Activated T-helper 9 cell treated with anti-CD3 and anti-CD28 coated beads, Interleukin-2, amount 50 U/mL, for 16 hours (primary cell): ENCODE results near the gene SHD.
"Not testable (repeated sequence)": the region's sequence is repeated elsewhere in the genome, so short reads cannot be mapped to it uniquely, and the experiment has no call there.

Experiments used
- DNase-seq: peaks from one replicate; pipeline ENCODE4 v3.0.0-alpha.2; 2020; ENCODE audit warnings: low read depth

Gene SHD

GRCh38 chr19:4267101-4267900, 11.8 kb upstream of the SHD start:
- peak; percentile 40 for DNase-seq

DNA sequence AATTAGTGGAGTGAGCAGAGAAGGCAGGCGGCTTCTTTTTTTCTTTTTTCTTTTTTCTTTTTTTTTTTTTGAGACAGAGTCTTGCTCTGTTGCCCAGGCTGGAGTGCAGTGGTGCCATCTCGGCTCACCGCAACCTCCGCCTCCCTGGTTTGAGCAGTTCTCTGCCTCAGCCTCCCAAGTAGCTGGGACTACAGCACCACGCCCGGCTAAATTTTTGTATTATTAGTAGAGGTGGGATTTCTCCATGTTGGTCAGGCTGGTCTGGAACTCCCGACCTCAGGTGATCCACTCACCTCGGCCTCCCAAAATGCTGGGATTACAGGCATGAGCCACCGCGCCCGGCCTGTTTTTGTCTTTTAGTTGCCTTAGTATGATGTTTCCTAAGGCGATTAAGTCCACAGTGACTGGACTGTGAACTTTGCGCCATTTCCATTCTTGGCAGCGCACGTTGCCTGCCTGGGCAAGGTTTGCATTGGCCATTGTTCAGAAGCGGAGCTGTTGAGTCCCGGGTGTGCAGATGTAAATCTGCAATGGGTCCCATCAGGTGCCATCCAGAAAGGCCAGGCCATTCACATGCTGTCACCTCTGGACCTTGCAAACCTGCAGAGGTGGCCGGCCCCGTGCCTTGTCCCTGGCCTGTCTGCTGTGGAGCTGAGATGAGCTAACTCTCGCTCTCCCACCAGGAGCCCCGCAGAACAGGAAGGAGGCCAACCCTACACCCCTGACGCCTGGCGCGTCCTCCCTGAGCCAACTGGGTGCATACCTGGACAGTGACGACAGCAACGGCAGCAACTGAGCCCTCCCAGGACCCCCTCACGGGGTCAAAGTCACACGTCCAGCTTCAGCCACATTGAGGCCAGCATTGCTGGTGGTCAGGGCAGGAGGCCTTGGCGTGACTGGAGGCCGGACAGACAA, 10.9 kb upstream of the SHD start:
- no peak for DNase-seq

DNA sequence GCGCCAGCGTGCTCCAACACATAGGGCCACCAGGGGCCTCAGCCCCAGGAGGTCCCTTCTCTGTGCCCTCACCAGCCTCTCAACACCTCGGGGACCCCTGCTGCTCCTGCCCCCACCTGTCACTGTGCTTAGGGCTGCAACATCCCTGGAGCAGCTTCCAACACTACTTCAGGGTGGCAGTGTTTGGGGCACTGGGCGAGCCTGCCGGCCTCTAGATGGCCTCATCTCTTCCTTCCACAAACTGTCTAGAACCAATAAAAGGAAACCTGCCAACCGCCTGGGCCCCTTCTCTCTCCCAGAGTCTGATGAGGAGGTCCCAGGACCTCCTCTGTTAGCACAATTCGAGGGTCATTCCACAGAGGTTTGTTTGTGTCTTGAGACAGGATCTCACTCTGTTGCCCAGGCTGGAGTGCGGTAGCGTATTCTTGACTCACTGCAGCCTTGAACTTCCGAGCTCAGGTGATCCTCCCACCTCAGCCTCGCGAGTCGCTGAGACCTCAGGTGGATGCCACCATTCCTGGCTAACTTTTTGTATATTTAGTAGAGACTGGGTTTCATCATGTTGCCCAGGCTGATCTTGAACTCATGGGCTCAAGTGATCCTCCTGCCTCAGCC, 10.1 kb upstream of the SHD start:
- DNase-seq, result no peak

- DNase-seq, result no peak
Measured at GRCh38 chr19:4272894-4273293, 6.2 kb upstream of the SHD start.

GRCh38 chr19:4274321-4274686, 4.8 kb upstream of the SHD start:
- DNase-seq, result not testable (repeated sequence)

DNA sequence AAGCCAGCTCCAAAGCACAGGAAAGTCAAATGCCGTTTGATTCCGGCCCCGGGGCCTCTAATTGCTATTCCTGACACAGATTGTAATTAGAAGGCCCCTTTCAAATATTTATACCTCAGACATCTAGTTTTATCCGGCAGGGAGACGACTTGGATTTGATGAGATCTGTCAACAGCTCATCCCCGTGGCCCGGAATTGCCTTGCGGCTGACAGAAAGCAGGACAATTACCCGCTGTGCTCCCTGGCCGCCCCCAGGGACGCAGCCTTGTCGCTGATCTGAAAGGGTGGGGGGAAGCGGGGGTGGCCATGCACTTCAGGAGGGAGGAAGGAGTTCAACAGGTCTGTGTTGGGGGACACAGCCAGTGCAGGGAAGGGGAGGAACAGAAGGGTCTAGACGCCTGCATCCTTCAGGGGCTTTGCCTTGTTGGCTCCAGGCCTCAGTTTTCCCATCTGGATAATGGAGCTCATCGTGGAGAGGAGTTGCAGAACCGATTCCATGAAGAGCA, 1.8 kb upstream of the SHD start:
- no peak for DNase-seq

DNA sequence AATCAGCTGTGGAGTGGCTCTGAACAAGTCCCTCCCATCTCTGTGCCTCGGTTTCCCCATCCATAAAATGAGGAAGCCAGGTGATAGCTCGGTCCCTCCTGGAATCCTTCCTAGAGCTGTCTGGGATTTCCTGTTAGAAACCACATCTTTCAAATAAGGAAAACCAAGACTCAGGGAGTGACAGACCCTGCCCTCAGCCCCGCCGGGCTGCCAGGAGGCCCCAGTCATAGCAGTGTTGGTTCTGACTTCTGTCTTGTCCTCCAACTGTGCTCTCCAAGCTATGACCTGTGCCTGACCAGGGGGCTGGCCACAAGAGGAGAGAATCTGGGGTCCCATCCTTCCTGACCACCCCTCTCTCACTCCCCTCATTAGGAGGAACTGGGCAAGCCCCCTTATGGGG, 1.1 kb upstream of the SHD start:
- no peak for DNase-seq

DNA sequence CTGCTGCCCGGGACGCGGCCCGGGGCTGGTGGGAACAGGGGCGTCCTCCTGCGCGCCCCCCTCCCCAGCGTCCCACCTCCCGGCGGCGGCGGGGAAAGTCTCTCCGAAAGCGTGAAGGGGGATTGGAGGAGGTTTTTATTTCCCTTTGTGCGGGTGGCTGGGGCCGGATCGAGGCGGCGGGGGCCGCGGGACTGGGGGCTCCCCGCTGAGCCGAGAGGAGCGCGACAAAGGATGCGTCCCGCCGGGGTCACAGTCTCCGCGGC, 132 bp downstream of the SHD start:
- DNase-seq, result no peak

DNA sequence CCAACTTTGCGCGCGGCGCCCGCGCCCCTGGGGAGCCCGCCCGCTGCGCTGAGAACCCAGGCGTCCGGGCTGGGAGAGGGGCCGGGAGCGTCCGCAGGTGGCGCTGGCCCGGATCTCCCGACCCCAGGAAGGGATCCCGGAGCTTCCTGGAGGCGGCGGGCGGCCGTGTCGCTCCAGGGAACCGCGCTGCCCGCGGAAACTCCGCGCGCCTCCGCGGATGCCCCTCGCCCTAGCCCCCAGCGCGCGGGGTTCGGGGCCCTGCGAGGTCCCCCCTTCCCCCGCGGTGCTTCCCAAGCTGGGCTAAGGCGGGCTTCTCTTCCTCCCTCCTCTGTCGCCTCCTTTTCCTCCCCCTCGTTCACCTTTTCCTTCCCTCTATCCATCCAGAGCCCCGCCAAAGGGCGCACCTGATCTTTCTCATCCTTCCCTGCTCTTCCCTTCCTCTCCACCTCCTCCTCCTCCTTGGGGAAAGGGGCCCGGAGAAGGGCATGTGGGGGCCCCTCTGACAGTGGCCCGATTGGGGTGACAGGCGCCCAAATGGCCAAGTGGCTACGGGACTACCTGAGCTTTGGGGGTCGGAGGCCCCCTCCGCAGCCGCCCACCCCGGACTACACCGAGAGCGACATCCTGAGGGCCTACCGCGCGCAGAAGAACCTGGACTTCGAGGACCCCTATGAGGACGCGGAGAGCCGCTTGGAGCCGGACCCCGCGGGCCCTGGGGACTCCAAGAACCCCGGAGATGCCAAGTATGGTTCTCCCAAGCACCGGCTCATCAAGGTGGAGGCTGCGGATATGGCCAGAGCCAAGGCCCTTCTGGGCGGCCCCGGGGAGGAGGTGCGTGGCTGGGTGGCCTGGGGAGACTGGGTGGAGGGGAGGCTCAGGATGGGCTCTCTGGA, 710 bp downstream of the SHD start:
- DNase-seq, result no peak

DNA sequence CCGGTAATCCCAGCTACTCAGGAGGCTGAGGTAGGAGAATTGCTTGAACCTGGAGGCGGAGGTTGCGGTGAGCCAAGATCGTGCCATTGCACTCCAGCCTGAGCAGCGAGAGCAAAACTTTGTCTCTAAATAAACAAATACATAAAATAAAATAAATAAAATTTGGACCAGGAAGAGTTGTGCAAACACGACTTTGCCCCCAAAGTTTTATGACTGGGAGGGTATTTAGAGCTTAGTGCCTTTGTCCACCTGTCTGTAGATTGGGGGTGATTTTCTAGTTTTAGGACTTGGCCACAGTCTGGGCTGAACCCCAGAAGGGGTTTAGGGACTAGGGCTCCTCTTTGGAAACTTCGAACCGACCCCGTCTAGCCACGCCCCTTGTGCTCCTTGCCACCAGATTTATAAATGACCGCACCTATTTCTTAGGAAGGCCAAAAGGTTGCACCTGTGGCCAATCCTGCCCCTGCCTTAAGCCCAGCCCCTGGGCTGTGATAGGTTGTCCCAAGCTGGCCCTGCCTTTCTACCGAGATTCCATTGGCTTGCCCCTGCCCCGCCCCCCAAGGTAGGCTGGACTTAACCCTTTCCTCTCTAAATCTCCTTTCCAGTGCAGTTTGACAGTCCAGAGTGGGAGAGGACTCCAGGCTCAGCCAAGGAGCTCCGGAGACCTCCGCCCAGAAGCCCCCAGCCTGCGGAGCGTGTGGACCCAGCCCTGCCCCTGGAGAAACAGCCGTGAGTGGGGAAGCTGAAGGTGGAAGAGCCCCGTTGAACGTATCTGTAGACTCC, 5.3 kb downstream of the SHD start:
- DNase-seq, result no peak

GRCh38 chr19:4284974-4285373, 5.9 kb downstream of the SHD start:
- no peak for DNase-seq

- not testable (repeated sequence) for DNase-seq
Measured at GRCh38 chr19:4286141-4286540, 7.1 kb downstream of the SHD start.

DNA sequence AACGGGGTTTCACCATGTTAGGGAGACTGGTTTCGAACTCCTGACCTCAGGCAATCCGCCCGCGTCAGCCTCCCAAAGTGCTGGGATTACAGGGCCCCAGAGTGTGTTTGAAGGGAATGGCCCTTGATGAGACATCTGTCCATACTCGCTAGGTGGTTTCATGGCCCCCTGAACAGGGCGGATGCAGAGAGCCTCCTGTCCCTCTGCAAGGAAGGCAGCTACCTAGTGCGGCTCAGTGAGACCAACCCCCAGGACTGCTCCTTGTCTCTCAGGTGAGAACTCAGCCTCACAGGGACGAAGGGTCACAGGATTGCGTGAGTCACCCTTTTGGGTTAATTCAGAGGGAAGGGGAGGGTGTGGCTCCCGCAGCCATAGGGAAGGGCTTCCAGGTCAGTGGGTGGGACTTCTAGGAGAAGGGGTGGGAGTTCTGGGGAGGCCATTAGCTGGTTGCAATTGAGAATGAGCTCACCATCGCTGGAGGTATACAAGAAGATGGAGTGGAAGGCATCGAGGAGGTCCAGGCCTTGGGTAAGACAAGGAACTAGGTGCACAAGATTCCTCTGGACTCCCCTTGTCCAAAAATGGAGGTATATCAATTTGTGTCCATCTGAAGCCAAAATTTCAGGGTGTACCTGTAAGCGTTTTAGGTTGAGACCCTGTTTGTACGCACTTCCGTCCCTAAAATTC, 9.2 kb downstream of the SHD start:
- no peak for DNase-seq

DNA sequence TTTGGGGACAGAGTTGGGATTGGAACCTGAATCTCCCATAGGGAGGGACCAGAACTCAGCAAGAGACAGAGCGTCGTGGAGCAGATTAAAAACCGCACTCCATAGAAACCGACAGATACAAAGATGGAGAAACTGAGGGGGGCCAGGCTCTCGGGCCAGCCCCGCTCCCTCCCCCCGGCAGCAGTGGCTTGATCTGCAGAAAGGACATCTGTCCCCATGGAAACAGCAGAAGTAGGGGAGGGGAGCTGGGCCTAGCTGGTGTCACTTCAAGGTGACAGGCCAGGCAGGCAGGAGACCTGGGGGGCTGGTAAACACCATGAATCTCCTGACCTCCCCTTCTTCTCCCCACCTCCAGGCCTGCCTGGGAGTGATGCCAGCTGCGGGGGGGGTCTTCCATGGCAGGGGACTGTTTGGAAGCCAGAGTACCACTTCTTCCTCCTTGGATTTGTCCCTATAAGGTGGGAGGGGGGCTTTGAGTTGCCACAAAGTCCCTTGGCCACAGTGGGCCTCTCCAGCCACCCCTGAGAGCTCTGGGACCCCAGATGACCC, 12.2 kb downstream of the SHD start:
- DNase-seq, result no peak

DNA sequence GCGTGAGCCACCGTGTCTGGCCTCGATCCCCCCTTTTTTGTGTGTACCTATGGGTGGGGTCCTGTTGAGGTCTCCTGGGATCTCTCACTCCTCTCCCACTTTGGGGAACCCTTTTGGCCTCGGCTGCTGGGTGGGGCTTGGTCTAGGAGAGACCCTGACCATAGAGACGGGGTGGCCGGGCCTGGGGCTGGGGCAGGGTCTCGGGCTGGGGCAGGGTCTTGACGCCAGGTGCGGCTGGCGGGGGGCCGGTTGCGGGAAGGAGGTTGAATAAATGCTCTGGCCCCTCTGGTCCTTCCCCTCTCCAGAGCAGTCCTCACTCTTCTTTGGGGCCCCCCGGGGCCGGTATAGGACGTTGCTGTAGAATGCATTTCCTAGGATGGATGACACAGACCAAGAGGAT, 13.4 kb downstream of the SHD start:
- DNase-seq, result no peak

- DNase-seq, result no peak
Measured at GRCh38 chr19:4294389-4294788, 15.3 kb downstream of the SHD start.

DNA sequence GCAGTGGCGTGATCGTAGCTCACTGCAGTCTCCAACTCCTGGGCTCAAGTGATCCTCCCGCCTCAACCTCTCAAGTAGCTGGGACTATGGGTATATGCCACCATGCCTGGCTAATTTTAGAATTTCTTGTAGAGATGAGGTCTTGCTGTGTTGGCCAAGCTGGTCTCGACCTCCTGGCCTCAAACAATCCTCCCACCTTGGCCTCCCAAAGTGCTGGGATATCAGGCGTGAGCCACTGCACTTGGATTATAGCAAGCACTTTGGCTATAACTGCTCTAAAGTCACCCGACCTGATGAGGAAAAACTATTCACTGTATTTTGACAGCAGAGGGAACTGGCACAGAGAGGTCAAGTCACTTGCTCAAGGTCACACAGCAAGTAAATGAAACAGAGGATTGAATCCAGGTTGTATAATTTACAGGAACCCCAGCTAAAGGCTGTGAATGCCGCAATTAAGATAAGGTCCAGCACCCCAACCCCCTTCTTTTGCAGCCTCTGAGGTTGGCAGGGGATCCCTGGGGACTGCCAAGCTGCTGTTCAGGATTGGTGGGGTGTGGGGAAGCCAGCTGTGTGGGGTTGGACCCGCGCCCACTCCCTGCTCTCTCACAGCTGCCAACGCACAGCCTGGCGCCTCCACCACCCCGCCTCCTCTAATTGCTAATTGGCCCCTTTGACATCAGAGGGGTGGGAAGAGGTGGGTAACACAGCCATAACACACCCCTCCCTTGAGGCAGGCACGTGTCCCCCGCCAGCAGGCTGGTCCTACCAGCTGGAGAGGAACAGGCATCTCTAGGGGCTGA, 17.1 kb downstream of the SHD start:
- DNase-seq, result no peak

DNA sequence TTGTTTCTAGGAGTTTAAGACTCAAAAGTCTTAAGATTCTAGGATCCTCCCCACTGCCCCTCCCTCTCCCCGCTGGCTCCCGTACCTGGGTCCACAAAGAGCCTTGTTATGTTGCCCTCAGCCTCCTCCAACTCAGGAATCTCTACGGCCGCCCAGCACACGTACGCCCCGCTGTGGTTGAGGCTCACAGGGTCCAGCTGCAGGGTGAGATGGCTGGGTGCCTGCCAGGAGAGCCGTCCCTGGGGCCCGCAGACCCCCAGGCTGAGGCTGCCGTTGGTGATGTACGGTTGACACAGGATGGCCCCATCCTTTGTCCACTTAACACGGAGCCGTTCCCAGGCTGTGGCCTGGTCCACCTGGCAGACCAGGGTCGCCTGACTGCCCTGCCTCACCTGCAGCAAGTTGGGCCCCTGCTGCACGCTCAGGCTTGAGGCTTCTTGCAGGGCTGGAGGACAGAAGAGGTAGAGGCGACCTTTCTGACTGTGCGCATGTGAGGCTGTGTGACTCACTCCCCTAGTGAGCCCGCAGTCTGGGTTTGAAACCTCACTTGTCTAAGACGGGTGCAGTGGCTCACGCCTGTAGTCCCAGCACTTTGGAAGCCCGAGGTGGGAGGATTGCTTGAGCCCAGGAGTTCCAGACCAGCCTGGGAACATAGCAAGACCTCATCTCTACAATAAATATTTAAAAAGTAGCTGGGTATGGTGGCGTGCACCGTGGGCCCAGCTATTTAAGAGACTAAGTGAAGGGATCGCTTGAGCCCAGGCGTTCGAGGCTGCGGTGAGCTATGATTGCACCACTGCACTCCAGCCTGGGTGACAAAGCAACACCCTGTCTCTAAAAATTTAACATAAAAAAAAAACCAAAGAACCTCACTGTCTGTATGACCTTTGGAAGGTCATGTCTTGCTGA, 19.1 kb downstream of the SHD start:
- no peak for DNase-seq
